IMR-90 (cell line): ENCODE data around the gene CNOT6.

Experiments used
- BHLHE40 ChIP-seq: fragments of 150-350 bp; IDR thresholded peaks from 2 replicates; pipeline ENCODE4 v1.6.1; 2016; ENCODE audit warnings: mild to moderate bottlenecking, low read depth, low read length
- CEBPB ChIP-seq: IDR thresholded peaks from 2 replicates; pipeline ENCODE4 v1.6.1; 2012; ENCODE audit warnings: low read depth, low read length, improper control_type of control experiment
- CHD1 ChIP-seq: IDR thresholded peaks from 2 replicates; pipeline ENCODE4 v1.6.1; 2012; ENCODE audit warnings: low read depth, low read length, improper control_type of control experiment
- CTCF ChIP-seq: conservative IDR thresholded peaks from 2 replicates; pipeline ENCODE4 v1.5.1; 2012; ENCODE audit warnings: mild to moderate bottlenecking, low read depth, low read length, improper control_type of control experiment
- MAFK ChIP-seq: IDR thresholded peaks from 2 replicates; pipeline ENCODE4 v1.6.1; 2012; ENCODE audit warnings: low read depth, low read length, improper control_type of control experiment
- MAZ ChIP-seq: IDR thresholded peaks from 2 replicates; pipeline ENCODE4 v1.6.1; 2012; ENCODE audit warnings: low read depth, mild to moderate bottlenecking, low read length, improper control_type of control experiment, moderate library complexity, borderline replicate concordance
- MXI1 ChIP-seq: IDR thresholded peaks from 2 replicates; pipeline ENCODE4 v1.6.1; 2012; ENCODE audit warnings: low read depth, mild to moderate bottlenecking, low read length, moderate library complexity, borderline replicate concordance
- POLR2A ChIP-seq: IDR thresholded peaks from 2 replicates; pipeline ENCODE4 v1.6.1; 2012; ENCODE audit warnings: mild to moderate bottlenecking, low read depth, low read length
- RAD21 ChIP-seq: IDR thresholded peaks from 2 replicates; pipeline ENCODE4 v1.6.1; 2012; ENCODE audit warnings: low read length, improper control_type of control experiment
- RFX5 ChIP-seq: IDR thresholded peaks from 2 replicates; pipeline ENCODE4 v1.8.0; 2012; ENCODE audit warnings: low read depth, mild to moderate bottlenecking, low read length, moderate library complexity
- SMC3 ChIP-seq: fragments of 150-350 bp; IDR thresholded peaks from 2 replicates; pipeline ENCODE4 v1.6.1; 2016; ENCODE audit warnings: low read depth, mild to moderate bottlenecking, antibody characterized with exemption, low read length, moderate library complexity
- TF ChIP-seq, protein P1 (sequence below): fragments of 150-350 bp; IDR thresholded peaks from 2 replicates; pipeline ENCODE4 v1.6.1; 2017; ENCODE audit warnings: mild to moderate bottlenecking, antibody characterized with exemption, low read length, low read depth
- TF ChIP-seq, protein P2 (sequence below): fragments of 150-350 bp; IDR thresholded peaks from 2 replicates; pipeline ENCODE4 v1.6.1; 2016; ENCODE audit warnings: low read depth, mild to moderate bottlenecking, low read length, moderate library complexity, borderline replicate concordance

GRCh38 chr5:180599981-180600553, 105.9 kb downstream of the CNOT6 start:
- TF ChIP-seq CTCF (no peak), MAZ (no peak), SMC3 (no peak), MXI1 (no peak), BHLHE40 (no peak), RFX5 (no peak), POLR2A (no peak), RAD21 (no peak), MAFK (no peak), CEBPB (no peak), CHD1 (no peak)
- TF ChIP-seq, protein P1, sequence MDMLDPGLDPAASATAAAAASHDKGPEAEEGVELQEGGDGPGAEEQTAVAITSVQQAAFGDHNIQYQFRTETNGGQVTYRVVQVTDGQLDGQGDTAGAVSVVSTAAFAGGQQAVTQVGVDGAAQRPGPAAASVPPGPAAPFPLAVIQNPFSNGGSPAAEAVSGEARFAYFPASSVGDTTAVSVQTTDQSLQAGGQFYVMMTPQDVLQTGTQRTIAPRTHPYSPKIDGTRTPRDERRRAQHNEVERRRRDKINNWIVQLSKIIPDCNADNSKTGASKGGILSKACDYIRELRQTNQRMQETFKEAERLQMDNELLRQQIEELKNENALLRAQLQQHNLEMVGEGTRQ, result no peak
- TF ChIP-seq, protein P2, sequence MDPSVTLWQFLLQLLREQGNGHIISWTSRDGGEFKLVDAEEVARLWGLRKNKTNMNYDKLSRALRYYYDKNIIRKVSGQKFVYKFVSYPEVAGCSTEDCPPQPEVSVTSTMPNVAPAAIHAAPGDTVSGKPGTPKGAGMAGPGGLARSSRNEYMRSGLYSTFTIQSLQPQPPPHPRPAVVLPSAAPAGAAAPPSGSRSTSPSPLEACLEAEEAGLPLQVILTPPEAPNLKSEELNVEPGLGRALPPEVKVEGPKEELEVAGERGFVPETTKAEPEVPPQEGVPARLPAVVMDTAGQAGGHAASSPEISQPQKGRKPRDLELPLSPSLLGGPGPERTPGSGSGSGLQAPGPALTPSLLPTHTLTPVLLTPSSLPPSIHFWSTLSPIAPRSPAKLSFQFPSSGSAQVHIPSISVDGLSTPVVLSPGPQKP, result no peak
